ENCODE results near the gene WDR6. TPM values are rescaled to one million over a fixed set of nuclear protein-coding genes. Genes with fewer than 3 reads are reported as not detected.

WDR6 gene
- 70.8 and 72.8 TPM in 2 replicates for total RNA-seq

DNA sequence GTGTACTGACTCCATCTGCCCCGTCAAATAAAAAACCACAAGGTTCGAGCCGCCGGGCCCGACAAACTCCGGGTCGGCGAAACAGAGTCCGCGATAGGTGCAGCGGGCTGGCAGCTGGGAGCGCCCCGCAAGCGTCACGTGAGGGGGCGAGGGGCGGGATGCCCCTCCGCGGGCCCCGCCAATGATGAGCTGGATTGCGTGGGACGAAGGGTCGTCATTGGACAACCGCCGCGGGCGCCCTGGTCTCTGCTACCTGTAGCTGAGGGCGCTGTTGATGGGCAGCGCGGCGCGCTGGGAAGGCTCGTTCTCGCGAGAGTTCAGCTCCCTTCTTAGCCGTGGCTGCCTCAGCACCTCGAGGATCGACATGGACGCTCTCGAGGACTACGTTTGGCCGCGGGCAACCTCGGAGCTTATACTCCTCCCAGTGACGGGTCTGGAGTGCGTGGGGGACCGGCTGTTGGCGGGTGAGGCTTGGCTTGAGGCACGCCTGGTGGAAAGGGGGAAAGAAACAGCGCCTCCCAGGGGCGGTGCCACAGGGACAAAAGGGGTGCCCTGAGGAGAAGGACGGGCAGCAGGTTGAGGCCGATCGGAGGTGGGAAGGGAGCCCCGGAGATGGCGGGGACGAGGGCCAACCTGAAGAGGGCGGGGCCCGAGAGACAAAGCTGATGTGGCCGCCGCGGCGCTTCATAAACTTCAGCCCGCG lies at the start of gene WDR6:
Gene WDR6 (plus strand): TSS at position 324 of the 703 bp plus-strand sequence. CDS start 41 bp downstream, at position 365.

DNA sequence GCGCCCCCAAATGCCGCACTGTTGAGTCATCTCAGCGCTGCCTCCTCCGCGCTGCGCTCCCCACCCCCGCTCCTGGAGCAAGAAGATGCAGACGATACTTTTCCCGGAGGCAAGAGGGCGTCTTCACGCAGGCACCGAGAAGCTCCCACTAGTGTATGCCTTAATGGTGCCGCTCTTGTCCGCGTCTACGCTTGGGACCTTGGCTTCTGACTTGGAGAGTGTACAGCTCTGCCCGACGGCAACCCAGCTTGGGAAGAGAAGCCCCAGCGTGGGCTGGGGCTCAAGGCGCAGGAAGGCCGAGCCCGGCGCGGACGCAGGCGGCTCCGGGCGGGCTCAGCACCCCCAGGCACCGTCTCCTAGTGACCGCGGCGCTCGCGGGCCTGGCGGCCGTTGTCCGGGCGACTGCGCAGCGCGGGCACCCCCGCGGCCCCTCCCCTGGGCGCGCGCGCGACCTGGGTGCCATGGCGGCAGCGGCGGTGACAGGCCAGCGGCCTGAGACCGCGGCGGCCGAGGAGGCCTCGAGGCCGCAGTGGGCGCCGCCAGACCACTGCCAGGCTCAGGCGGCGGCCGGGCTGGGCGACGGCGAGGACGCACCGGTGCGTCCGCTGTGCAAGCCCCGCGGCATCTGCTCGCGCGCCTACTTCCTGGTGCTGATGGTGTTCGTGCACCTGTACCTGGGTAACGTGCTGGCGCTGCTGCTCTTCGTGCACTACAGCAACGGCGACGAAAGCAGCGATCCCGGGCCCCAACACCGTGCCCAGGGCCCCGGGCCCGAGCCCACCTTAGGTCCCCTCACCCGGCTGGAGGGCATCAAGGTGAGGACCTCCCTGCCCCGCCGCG lies 17.2 kb upstream of the WDR6 start, which contains the start of gene P4HTM:
Gene P4HTM (plus strand): TSS at position 446 of the 840 bp plus-strand sequence. CDS start 16 bp downstream, at position 462.

DNA sequence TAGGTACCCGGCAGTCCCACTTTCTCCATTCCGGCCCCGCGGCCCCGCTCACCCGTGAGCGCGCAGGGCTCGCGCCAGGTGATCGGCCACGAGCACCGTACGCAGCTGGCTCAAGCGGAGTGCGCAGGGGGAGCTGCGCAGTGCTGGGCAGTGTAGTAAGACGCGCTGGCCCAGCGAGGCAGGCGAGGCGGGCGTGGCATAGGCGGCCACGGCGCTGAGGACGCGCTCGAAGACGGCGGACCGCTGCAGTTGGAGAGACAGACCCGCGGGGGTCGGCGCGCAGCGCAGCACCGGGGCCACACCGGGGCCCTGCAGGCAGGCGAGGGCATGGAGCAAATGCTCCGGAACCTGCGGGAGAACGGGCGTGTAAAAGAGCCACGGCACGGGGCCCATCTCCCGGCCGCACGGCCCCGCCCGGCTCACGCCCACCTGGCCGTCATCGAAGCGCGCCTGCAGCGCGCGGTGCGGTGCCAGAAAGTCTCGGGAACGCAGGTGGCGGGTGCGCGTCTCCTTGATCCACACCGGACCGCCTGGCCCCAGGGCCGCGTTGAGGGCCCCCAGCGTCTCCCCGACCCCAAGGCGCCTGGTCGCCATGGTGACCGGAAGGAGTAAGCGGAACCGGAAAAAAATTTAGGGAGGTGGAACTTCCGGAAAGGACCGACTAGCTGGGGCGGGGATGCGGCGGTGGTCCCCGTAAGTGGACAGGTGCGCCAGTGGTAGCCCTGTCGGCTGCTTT lies 10.9 kb downstream of the WDR6 start, which contains the start of gene DALRD3:
Gene DALRD3 (minus strand): TSS at position 610 of the 736 bp plus-strand sequence. CDS start 16 bp downstream, at position 594.

DNA sequence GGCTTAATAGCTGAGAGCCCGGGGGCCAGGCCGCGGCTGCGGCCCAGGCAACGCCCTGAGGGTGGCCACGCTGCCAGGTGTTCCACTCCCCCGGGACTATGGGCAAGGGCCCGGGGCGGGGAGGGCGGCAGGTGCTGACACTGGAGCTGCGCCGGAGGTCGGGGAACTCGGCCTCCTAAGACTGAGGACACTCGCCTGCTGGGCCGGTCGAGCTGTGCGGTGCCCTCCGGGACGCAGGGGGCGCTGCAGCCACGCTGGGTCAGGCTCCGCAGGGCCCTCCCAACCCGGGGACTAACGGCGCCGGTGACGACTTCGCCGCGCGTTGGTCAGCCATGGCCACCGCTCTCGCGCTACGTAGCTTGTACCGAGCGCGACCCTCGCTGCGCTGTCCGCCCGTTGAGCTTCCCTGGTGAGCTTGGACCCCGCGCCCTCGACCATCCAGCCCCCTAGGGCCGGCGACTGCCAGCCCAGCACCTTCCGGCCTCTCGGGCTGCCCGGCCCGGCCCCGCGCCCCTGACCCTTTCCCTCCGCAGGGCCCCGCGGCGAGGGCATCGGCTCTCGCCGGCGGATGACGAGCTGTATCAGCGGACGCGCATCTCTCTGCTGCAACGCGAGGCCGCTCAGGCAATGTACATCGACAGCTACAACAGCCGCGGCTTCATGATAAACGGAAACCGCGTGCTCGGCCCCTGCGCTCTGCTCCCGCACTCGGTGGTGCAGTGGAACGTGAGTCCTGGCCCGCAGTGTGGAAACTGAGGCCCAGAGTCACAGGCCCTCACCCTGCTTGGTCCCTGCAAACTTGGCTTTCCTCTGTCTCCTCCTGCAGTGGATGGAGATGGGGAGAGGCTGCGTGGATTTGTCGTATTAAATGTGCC lies 14.9 kb downstream of the WDR6 start, which contains the start of gene NDUFAF3:
Gene NDUFAF3 (plus strand): TSS at position 309 of the 875 bp plus-strand sequence. CDS start 24 bp downstream, at position 333.

DNA sequence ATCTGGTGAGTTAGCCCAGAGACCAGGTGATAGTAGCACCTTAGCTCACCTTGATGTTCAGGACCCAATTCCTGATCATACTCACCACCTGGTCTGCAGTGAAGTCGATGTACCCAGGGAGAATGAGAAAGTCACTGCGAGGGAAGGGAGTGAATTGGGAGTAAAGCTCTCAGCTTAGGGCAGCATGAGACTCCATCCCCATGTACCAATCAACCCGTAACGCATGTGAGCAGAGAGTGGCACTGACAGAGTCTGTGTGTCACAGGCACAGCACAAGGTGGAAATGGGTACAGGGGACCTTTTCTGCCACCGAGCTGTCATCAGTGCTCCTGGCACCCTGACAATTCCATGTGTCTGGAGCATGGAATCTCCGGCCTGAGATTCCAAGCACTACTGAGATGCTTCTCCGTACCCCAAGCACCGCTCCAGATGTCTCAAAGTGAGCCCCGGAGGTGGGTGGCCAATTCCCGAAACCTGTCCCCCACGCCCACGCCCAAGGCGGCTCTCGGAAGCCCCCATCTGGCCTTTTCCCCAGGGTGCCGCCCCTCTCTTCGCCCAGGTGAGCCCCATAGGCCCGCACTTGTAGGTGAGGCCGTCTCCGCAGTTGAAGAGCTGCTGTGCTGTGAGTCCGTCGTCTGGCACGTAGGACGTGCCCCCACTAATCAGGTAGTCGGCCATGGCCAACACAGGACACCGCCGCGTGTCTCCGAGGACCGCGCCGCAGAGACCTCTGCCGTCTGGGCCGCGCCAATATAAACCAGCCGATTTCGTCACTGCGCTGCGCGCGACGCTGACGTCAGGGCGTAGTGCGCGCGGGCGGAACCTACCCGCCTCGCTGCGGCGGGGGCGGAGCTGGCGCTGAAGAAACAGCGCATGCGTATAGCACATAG lies 21.7 kb downstream of the WDR6 start, which contains the start of gene IMPDH2:
Gene IMPDH2 (minus strand): TSS at position 726 of the 890 bp plus-strand sequence. CDS start 48 bp downstream, at position 678.

Other genes with a start within 250 kb of the WDR6 start
- 21.2 and 30.6 TPM in 2 replicates for gene PRKAR2A, start 159.5 kb upstream of the WDR6 start, total RNA-seq
- 15.5 and 16.7 TPM in 2 replicates for gene SLC25A20, start 108.5 kb upstream of the WDR6 start, total RNA-seq
- 33.6 and 41.9 TPM in 2 replicates for gene ARIH2, start 88.5 kb upstream of the WDR6 start, total RNA-seq
- gene P4HTM, start 17.1 kb upstream of the WDR6 start, total RNA-seq: 23.0 and 27.6 TPM in 2 replicates
- gene DALRD3, start 11.2 kb downstream of the WDR6 start, total RNA-seq: 38.5 and 40.8 TPM in 2 replicates
- 48.8 and 52.8 TPM in 2 replicates for gene NDUFAF3, start 14.7 kb downstream of the WDR6 start, total RNA-seq
- 267 and 271 TPM in 2 replicates for gene IMPDH2, start 22.0 kb downstream of the WDR6 start, total RNA-seq
- gene QRICH1, start 86.7 kb downstream of the WDR6 start, total RNA-seq: 41.1 and 45.7 TPM in 2 replicates
- 191 and 207 TPM in 2 replicates for gene QARS1, start 97.4 kb downstream of the WDR6 start, total RNA-seq
- 36.4 and 37.6 TPM in 2 replicates for gene USP19, start 113.4 kb downstream of the WDR6 start, total RNA-seq
- gene LAMB2, start 125.7 kb downstream of the WDR6 start, total RNA-seq: 692 and 725 TPM in 2 replicates
- 24.3 and 27.9 TPM in 2 replicates for gene CCDC71, start 158.9 kb downstream of the WDR6 start, total RNA-seq
- gene KLHDC8B, start 164.2 kb downstream of the WDR6 start, total RNA-seq: 19.4 and 19.7 TPM in 2 replicates

Data from cardiac ventricle fibroblast (primary cell).